ENCODE measurements around the gene GREB1L.

GREB1L gene

GRCh38 chr18:21472741-21473140 is 230.7 kb downstream of the GREB1L start:
- DNase-seq (no peak), ATAC-seq (no peak)
- Mint-ChIP-seq H3K4me3 (no peak overlapping the region), H3K27me3 (peaks cover 4% of the 10 kb centered on the region), H3K27ac (no peak overlapping the region), H3K9me3 (peaks cover 3% of the 10 kb centered on the region), H3K4me1 (no peaks in the 10 kb centered on the region), H3K36me3 (ENCODE audit: low read depth) (no peaks in the 10 kb centered on the region)

GRCh38 chr18:21474621-21475020 is 232.6 kb downstream of the GREB1L start:
- Mint-ChIP-seq H3K9me3 (peaks cover 3% of the 10 kb centered on the region), H3K4me3 (no peak overlapping the region), H3K36me3 (ENCODE audit: low read depth) (no peaks in the 10 kb centered on the region), H3K27me3 (peaks cover 7% of the 10 kb centered on the region), H3K27ac (no peak overlapping the region), H3K4me1 (no peaks in the 10 kb centered on the region)
- DNase-seq (no peak), ATAC-seq (no peak)

- H3K4me1 Mint-ChIP-seq: no peaks in the 10 kb centered on the region
- ATAC-seq: no peak
- H3K36me3 Mint-ChIP-seq (ENCODE audit: low read depth): no peaks in the 10 kb centered on the region
- no peak overlapping the region for H3K27ac Mint-ChIP-seq
- H3K4me3 Mint-ChIP-seq: no peak overlapping the region
- H3K9me3 Mint-ChIP-seq: no peaks in the 10 kb centered on the region
- DNase-seq: no peak
- H3K27me3 Mint-ChIP-seq: peaks cover 9% of the 10 kb centered on the region
Observed at GRCh38 chr18:21479721-21480120, 237.7 kb downstream of the GREB1L start.

GRCh38 chr18:21481739-21482138 is 239.7 kb downstream of the GREB1L start:
- Mint-ChIP-seq H3K27me3 (peaks cover 9% of the 10 kb centered on the region), H3K4me1 (no peaks in the 10 kb centered on the region), H3K4me3 (no peak overlapping the region), H3K9me3 (no peaks in the 10 kb centered on the region), H3K36me3 (ENCODE audit: low read depth) (no peaks in the 10 kb centered on the region), H3K27ac (no peak overlapping the region)
- ATAC-seq: no peak
- no peak for DNase-seq

GRCh38 chr18:21483051-21483450 is 241.0 kb downstream of the GREB1L start:
- no peaks in the 10 kb centered on the region for H3K36me3 Mint-ChIP-seq (ENCODE audit: low read depth)
- H3K9me3 Mint-ChIP-seq: no peaks in the 10 kb centered on the region

GRCh38 chr18:21484851-21485636 is 243.0 kb downstream of the GREB1L start:
- H3K4me1 Mint-ChIP-seq: no peaks in the 10 kb centered on the region
- DNase-seq (no peak), ATAC-seq (no peak)
- no peak overlapping the region for H3K4me3 Mint-ChIP-seq
- no peak overlapping the region for H3K27ac Mint-ChIP-seq
- peaks cover 10% of the 10 kb centered on the region for H3K27me3 Mint-ChIP-seq
- no peaks in the 10 kb centered on the region for H3K9me3 Mint-ChIP-seq
- H3K36me3 Mint-ChIP-seq (ENCODE audit: low read depth): no peaks in the 10 kb centered on the region

More at GRCh38 chr18:21483051-21483450, 241.0 kb downstream of the GREB1L start:
- no peak for DNase-seq
- no peak for ATAC-seq
- Mint-ChIP-seq H3K27ac (no peak overlapping the region), H3K4me1 (no peaks in the 10 kb centered on the region), H3K4me3 (no peak overlapping the region), H3K27me3 (peaks cover 10% of the 10 kb centered on the region)

GRCh38 chr18:21486905-21487437 is 244.9 kb downstream of the GREB1L start:
- H3K9me3 Mint-ChIP-seq: no peaks in the 10 kb centered on the region
- no peaks in the 10 kb centered on the region for H3K36me3 Mint-ChIP-seq (ENCODE audit: low read depth)
- H3K27ac Mint-ChIP-seq: no peak overlapping the region
- no peaks in the 10 kb centered on the region for H3K4me1 Mint-ChIP-seq
- H3K27me3 Mint-ChIP-seq: peaks cover 5% of the 10 kb centered on the region
- no peak for DNase-seq
- no peak overlapping the region for H3K4me3 Mint-ChIP-seq
- no peak for ATAC-seq

- Mint-ChIP-seq H3K4me3 (no peak overlapping the region), H3K27me3 (peaks cover 5% of the 10 kb centered on the region), H3K9me3 (no peaks in the 10 kb centered on the region), H3K36me3 (ENCODE audit: low read depth) (no peaks in the 10 kb centered on the region), H3K27ac (no peak overlapping the region), H3K4me1 (no peaks in the 10 kb centered on the region)
- ATAC-seq: peak; percentile 63
- DNase-seq: peak; percentile 25
Observed at GRCh38 chr18:21489119-21489750, 247.2 kb downstream of the GREB1L start.

- ATAC-seq: no peak
- Mint-ChIP-seq H3K36me3 (ENCODE audit: low read depth) (no peaks in the 10 kb centered on the region), H3K27ac (no peak overlapping the region), H3K27me3 (peaks cover 5% of the 10 kb centered on the region), H3K9me3 (no peaks in the 10 kb centered on the region), H3K4me1 (no peaks in the 10 kb centered on the region), H3K4me3 (no peak overlapping the region)
- DNase-seq: no peak
Observed at GRCh38 chr18:21489919-21490495, 248.0 kb downstream of the GREB1L start.

- Mint-ChIP-seq H3K36me3 (ENCODE audit: low read depth) (no peaks in the 10 kb centered on the region), H3K4me3 (no peak overlapping the region), H3K9me3 (no peaks in the 10 kb centered on the region), H3K4me1 (no peaks in the 10 kb centered on the region), H3K27ac (no peak overlapping the region), H3K27me3 (peaks cover 4% of the 10 kb centered on the region)
- ATAC-seq (no peak), DNase-seq (no peak)
Observed at GRCh38 chr18:21490748-21491147, 248.7 kb downstream of the GREB1L start.

GRCh38 chr18:21496277-21496835 is 254.3 kb downstream of the GREB1L start:
- Mint-ChIP-seq H3K27ac (no peak overlapping the region), H3K9me3 (no peaks in the 10 kb centered on the region), H3K4me1 (no peaks in the 10 kb centered on the region), H3K4me3 (no peak overlapping the region), H3K36me3 (ENCODE audit: low read depth) (no peaks in the 10 kb centered on the region), H3K27me3 (no peaks in the 10 kb centered on the region)
- no peak for ATAC-seq
- no peak for DNase-seq

GRCh38 chr18:21499997-21500396 is 258.0 kb downstream of the GREB1L start:
- no peak for ATAC-seq
- Mint-ChIP-seq H3K4me3 (no peak overlapping the region), H3K27me3 (no peaks in the 10 kb centered on the region), H3K36me3 (ENCODE audit: low read depth) (no peaks in the 10 kb centered on the region), H3K9me3 (no peaks in the 10 kb centered on the region), H3K4me1 (no peaks in the 10 kb centered on the region), H3K27ac (no peak overlapping the region)
- no peak for DNase-seq

- no peak overlapping the region for H3K27ac Mint-ChIP-seq
- DNase-seq (no peak), ATAC-seq (no peak)
- no peaks in the 10 kb centered on the region for H3K36me3 Mint-ChIP-seq (ENCODE audit: low read depth)
- no peaks in the 10 kb centered on the region for H3K27me3 Mint-ChIP-seq
- H3K4me3 Mint-ChIP-seq: no peak overlapping the region
- H3K9me3 Mint-ChIP-seq: no peaks in the 10 kb centered on the region
- H3K4me1 Mint-ChIP-seq: no peaks in the 10 kb centered on the region
Observed at GRCh38 chr18:21502661-21503060, 260.6 kb downstream of the GREB1L start.

- H3K9me3 Mint-ChIP-seq: peaks cover 4% of the 10 kb centered on the region
- ATAC-seq: no peak
- peaks cover 10% of the 10 kb centered on the region for H3K36me3 Mint-ChIP-seq (ENCODE audit: low read depth)
- H3K27me3 Mint-ChIP-seq: no peaks in the 10 kb centered on the region
- no peak overlapping the region for H3K4me3 Mint-ChIP-seq
- DNase-seq: no peak
- no peak overlapping the region for H3K27ac Mint-ChIP-seq
- H3K4me1 Mint-ChIP-seq: no peaks in the 10 kb centered on the region
Observed at GRCh38 chr18:21507913-21508701, 266.1 kb downstream of the GREB1L start.

Data from activated naive CD8-positive, alpha-beta T cell treated with anti-CD3 and anti-CD28 coated beads, Interleukin-2, amount 50 U/mL, for 24 hours (primary cell).